Measurements from ENCODE around the gene MAGED4B.
"Not testable (repeated sequence)": the region's sequence is repeated elsewhere in the genome, so short reads cannot be mapped to it uniquely, and the experiment has no call there.

The MAGED4B gene

DNA sequence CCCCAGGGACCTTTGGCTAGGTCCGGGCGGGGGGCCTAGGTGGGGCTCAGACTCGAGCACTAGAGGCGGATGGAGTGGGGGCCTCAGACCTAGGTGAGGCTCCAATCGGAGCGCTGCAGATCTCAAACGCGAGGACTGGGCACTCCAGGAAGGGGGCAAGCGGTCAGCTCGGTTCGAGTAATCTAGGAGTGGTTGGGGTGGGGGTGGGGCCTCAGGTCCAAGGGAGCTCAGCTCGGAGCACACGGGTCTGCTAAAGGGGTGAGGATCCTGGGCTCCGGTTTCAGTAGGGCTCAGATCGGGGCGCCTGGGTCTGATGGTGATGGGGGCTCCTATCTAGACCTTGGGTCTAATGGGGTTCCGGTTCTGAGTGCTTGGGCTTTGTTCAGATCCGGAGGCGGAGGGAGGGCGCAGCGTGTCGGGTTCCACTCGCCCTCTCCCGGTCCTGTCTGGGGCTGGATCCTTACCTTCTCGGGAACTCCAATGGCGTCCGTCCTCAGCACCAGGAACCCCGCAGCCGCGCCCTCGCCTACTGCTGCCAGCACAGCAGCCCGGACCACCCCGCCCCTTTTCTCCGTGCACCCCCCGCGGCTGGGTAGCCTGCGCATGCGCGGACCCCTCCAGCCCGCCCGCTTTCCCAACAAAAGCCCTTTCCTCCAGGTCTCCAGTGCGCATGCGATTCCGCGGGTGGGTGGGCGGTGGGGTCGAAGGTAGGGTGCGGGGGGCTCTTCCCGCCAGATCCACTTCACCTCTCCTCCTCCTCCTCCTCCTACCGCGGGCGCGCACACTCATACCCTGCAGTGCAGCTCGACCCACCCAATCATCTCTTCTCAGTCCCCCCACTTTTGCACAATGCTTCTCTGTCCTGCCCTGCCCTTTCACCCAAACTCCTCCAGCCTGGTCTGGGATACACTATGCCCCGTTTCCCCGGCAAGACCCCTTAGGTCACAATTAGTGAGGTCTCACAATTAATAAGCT lies at the start of gene MAGED4B:
TSS of gene MAGED4B (minus strand) at position 518 of the 975 bp plus-strand sequence. CDS start 1,011 bp downstream, outside the sequence.
- not testable (repeated sequence) for DNase-seq (ENCODE audit: low read depth in 3 of 3, low spot score in 1 of 3)

DNA sequence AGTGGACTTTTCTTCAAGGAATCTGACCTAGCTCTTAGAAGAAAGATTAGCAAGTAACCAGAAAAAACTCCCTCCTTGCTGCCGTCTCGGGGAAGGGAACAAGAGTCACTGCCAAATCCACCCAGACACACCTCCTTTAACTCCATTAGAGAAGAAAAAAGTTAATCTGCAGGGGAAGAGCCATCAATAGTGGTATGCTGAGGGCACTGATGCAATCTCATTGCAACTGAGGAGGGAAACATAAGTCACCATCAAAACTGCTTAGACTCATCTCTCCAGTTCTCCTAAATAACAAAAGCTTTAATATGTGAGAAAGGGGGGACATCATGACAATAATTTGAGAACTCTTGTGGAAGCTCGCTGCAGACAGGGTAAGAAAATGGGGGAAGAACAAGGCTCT lies 49.3 kb upstream of the MAGED4B start:
- DNase-seq (ENCODE audit: low read depth in 3 of 3, low spot score in 1 of 3) = no peak

DNA sequence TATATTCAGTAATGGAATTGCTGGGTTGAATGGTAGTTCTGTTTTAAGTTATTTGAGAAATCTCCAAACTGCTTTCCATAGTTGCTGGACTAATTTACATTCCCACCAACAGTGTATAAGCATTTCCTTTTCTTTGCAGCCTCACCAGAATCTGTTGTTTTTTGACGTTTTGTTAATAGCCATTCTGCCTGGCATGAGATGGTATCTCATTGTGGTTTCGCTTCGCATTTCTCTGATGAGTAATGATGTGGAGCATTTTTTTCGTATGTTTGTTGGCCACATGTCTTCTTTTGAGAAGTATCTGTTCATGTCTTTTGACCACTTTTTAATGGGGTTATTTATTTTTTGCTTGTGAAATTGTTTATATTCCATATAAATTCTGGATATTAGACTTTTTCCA lies 13.6 kb upstream of the MAGED4B start:
- DNase-seq (ENCODE audit: low read depth in 3 of 3, low spot score in 1 of 3) = no peak

DNA sequence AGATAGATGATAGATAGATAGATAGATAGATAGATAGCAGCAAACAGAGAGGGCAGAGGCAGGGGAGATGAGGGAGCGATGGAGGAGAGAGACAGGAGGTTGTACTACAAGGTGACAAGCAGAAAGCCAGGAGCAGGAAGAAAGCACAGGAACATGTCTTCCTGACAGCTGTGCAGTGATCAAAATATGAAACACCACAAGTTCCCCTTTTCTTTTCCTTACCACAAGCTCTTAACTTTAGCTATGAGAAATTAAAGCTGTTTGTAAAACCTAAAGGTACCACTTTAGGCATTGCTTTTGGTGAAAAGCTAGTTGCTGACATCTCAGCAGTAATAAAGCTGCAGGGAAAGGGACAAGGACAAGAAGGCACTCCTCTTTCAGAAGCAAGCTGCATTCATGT lies 9.1 kb upstream of the MAGED4B start:
- DNase-seq (ENCODE audit: low read depth in 3 of 3, low spot score in 1 of 3) = no peak

DNA sequence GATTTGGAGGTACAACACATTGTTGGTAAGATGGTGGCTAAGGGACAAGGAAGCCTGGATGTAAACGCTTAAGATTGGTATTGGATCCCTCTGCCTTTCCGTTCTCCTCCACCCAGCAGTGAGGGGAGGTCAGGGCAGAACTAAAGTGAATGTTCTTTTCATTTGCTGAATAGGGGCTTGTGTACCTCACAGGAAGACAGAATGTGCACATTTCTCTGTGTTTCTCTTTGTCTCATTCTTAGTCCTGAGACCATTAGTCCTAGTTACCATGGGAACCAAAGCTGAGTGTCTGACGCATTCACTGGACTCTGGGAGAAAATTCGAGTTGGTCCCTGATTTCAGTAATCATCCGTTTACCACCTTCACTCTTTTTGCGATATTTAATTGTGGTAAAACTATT lies 26.7 kb downstream of the MAGED4B start:
- DNase-seq (ENCODE audit: low read depth in 3 of 3, low spot score in 1 of 3) = not testable (repeated sequence)

- no peak for DNase-seq (ENCODE audit: low read depth in 3 of 3, low spot score in 1 of 3)
Observed at GRCh38 chrX:52034211-52034610, 34.8 kb downstream of the MAGED4B start.

DNA sequence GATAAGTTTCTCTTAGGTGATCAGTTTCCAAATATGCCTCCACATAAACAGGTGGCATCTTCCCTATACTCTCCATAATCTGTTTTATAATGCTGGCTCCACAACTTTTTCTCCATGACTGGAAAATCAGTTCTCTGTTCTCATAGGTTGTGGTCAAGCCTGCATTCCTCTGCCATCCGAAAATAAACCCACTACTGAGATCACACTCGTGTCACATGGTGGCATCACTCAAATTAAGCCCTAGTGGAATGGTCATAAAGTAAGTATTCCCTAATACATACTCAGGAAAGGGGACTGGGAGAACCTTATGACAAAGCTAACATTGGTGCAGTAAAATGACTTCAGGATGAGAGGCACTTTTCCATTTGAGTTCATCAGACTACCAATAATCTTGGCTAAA lies 37.6 kb downstream of the MAGED4B start:
- DNase-seq (ENCODE audit: low read depth in 3 of 3, low spot score in 1 of 3) = no peak

DNA sequence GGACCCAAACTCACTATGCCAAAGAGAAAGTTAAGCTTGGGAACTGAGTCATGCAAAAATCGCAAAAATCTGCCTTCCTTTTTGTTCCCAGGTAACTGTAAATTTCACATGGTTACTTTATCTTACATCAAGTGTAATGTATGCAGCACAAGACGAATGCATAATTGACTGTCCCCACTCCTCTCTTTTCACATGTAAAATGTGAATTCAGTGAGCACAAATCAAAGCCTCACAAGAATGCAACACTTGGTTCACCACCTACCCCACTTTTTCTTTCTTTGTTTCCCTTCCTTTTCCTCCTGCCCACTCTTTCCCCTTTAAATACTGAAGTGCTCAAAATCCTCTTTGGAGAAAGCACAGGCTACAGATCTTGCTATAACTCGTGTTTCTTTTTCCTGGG lies 53.2 kb downstream of the MAGED4B start:
- no peak for DNase-seq (ENCODE audit: low read depth in 3 of 3, low spot score in 1 of 3)

Measured in stimulated activated CD4-positive, alpha-beta T cell treated with anti-CD3 and anti-CD28 coated beads, TNF-alpha, amount 100 ng/mL, for 1 hour (primary cell).